HepG2 (cell line): ENCODE data around the gene TEKT1.
"Not testable (repeated sequence)": the region's sequence is repeated elsewhere in the genome, so short reads cannot be mapped to it uniquely, and the experiment has no call there.

ENCODE experiments used
- BATF2 ChIP-seq: sonication (generic); formaldehyde crosslinking; IDR thresholded peaks from 2 replicates; pipeline ENCODE4 v1.8.0; 2022; ENCODE audit warnings: mild to moderate bottlenecking, missing genetic modification reagents, moderate library complexity
- CBFB ChIP-seq: sonication (generic); formaldehyde crosslinking; IDR thresholded peaks from 2 replicates; pipeline ENCODE4 v1.4.0; 2020; ENCODE audit warnings: missing genetic modification reagents
- CTCF ChIP-seq: sonication (generic); formaldehyde crosslinking; IDR thresholded peaks from 2 replicates; pipeline ENCODE4 v1.5.0; 2020; ENCODE audit warnings: mild to moderate bottlenecking, missing genetic modification reagents, moderate library complexity
- DNMT1 ChIP-seq: sonication (generic); formaldehyde crosslinking; IDR thresholded peaks from 2 replicates; pipeline ENCODE4 v1.5.1; 2020; ENCODE audit warnings: mild to moderate bottlenecking, missing genetic modification reagents
- HDAC1 ChIP-seq: sonication (generic); formaldehyde crosslinking; IDR thresholded peaks from 2 replicates; pipeline ENCODE4 v1.5.1; 2020; ENCODE audit warnings: mild to moderate bottlenecking, missing genetic modification reagents
- SOX6 ChIP-seq, 2 experiments: fragments of 450-650 bp in 1 of 2; sonication (generic) in 1 of 2; formaldehyde crosslinking in 1 of 2; IDR thresholded peaks; 2 replicates each; pipeline versions ENCODE4 v1.4.0 to v1.6.1; 2017 to 2020; ENCODE audit warnings: antibody characterized with exemption in 1 of 2, mild to moderate bottlenecking in 1 of 2, missing genetic modification reagents in 1 of 2
- ZBTB49 ChIP-seq: sonication (generic); formaldehyde crosslinking; IDR thresholded peaks from 2 replicates; pipeline ENCODE4 v1.4.0; 2020; ENCODE audit warnings: missing genetic modification reagents, borderline replicate concordance
- ZKSCAN1 ChIP-seq: fragments of 150-350 bp; IDR thresholded peaks from 2 replicates; pipeline ENCODE4 v1.6.1; 2014; ENCODE audit warnings: low read length
- ZNF552 ChIP-seq: sonication (generic); formaldehyde crosslinking; IDR thresholded peaks from 2 replicates; pipeline ENCODE4 v1.9.0; 2022; ENCODE audit warnings: missing genetic modification reagents, mild to moderate bottlenecking, borderline replicate concordance
- ZNF747 ChIP-seq: sonication (generic); formaldehyde crosslinking; IDR thresholded peaks from 2 replicates; pipeline ENCODE4 v1.8.1; 2023; ENCODE audit warnings: missing genetic modification reagents, mild to moderate bottlenecking, borderline replicate concordance
- TF ChIP-seq, protein P1 (sequence below): sonication (generic); formaldehyde crosslinking; IDR thresholded peaks from 2 replicates; pipeline ENCODE4 v1.5.0; 2020; ENCODE audit warnings: missing genetic modification reagents, mild to moderate bottlenecking, borderline replicate concordance

DNA sequence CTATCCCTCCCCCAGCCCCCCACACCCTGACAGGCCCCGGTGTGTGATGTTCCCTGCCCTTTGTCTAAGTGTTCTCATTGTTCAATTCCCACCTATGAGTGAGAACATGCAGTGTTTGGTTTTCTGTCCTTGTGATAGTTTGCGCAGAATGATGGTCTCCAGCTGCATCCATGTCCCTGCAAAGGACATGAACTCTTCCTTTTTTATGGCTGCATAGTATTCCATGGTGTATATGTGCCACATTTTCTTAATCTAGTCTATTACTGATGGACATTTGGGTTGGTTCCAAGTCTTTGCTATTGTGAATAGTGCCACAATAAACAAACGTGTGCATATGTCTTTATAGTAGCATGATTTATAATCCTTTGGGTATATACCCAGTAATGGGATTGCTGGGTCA, 15.2 kb downstream of the TEKT1 start:
- TF ChIP-seq HDAC1 (CRISPR knock-in tag); ZKSCAN1; ZNF747; CTCF; BATF2 (CRISPR knock-in tag); ZBTB49 (CRISPR knock-in tag); ZNF552; CBFB; DNMT1 (CRISPR knock-in tag); SOX6 (IDR thresholded peaks at IDR 0.05); SOX6 (CRISPR knock-in tag; IDR thresholded peaks at IDR 0.05): not testable (repeated sequence)
- TF ChIP-seq, protein P1, sequence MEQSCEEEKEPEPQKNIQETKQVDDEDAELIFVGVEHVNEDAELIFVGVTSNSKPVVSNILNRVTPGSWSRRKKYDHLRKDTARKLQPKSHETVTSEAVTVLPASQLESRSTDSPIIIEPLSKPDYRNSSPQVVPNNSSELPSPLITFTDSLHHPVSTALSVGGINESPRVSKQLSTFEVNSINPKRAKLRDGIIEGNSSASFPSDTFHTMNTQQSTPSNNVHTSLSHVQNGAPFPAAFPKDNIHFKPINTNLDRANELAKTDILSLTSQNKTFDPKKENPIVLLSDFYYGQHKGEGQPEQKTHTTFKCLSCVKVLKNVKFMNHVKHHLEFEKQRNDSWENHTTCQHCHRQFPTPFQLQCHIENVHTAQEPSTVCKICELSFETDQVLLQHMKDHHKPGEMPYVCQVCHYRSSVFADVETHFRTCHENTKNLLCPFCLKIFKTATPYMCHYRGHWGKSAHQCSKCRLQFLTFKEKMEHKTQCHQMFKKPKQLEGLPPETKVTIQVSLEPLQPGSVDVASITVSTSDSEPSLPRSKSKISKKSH: not testable (repeated sequence)
